Stimulated activated CD4-positive, alpha-beta T cell treated with anti-CD3 and anti-CD28 coated beads, Interleukin-12 subunit alpha, Interleukin-12 subunit beta, amount 100 ng/mL, for 24 hours (primary cell): ENCODE results near the gene CHRNA7.

Source experiments
- DNase-seq, 2 experiments: peaks; one replicate each; pipeline ENCODE4 v3.0.0-alpha.2; 2020; ENCODE audit warnings: low read depth in 2 of 2

CHRNA7 gene

GRCh38 chr15:32067115-32067514 is 36.8 kb downstream of the CHRNA7 start:
- no peak for DNase-seq

DNA sequence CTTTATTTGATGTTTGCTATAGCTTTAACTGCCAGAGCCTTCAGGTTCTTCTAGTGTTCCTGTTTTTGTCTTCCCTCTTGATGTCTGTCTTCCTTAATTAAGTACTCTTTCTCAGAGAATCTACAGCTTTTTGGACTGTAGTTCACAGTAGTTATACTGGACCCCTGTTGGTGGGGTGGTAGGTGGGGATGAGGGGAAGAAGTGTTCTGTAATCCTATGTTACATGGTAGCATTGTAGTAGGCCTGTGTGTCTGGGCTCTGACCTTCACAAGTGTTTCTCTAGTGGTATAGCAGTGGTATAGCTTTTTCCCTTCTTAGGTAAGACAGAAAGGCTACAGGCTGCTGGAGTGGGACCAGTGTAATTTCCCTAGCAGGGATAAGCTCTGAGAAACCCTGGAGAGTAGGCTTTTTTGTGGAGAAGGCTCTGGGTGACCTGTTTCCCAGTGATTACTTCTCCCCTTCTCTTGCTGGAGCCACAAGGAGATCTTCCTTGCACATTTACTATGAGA is 59.6 kb downstream of the CHRNA7 start:
- DNase-seq = no peak

- no peak for DNase-seq
These were observed 61.4 kb downstream of the CHRNA7 start for GRCh38 chr15:32091505-32092380.

GRCh38 chr15:32096213-32096612 is 65.9 kb downstream of the CHRNA7 start:
- DNase-seq = no peak

DNA sequence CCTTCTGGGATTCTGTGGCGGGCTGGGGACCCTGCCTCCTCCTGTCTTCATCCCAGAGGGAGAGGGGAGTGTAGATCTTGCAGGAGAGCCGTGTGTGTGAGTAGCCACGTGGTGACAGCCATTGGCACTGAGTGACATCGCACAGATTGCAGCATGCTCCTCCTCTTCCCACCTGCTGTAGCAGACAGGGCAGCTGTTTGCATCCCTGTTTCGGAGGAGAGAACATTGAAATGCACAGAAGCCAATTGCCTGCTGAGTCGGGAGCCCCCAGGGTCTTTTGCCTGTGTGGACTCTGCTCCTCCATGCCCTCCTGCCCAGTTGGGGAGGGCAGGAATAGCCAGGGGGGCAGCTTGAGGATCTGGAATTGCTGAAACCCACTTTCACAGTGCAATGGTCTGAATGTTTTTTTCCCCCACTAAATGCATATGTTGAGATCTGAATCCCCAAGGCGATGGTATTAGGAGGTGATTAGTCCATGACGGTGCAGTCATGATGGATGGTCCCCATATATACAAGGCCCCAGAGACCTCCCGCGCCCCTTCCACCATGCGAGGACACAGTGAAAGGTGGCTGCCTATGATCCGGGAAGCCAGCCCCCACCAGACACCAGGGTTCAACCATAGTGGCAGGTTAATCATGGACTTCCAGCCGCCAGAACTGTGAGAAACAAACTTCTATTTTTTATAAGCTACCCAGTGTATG is 66.8 kb downstream of the CHRNA7 start:
- DNase-seq = no peak

GRCh38 chr15:32098033-32098432 is 67.7 kb downstream of the CHRNA7 start:
- no peak for DNase-seq

- no peak for DNase-seq
These were observed 68.9 kb downstream of the CHRNA7 start for GRCh38 chr15:32099097-32099785.

DNA sequence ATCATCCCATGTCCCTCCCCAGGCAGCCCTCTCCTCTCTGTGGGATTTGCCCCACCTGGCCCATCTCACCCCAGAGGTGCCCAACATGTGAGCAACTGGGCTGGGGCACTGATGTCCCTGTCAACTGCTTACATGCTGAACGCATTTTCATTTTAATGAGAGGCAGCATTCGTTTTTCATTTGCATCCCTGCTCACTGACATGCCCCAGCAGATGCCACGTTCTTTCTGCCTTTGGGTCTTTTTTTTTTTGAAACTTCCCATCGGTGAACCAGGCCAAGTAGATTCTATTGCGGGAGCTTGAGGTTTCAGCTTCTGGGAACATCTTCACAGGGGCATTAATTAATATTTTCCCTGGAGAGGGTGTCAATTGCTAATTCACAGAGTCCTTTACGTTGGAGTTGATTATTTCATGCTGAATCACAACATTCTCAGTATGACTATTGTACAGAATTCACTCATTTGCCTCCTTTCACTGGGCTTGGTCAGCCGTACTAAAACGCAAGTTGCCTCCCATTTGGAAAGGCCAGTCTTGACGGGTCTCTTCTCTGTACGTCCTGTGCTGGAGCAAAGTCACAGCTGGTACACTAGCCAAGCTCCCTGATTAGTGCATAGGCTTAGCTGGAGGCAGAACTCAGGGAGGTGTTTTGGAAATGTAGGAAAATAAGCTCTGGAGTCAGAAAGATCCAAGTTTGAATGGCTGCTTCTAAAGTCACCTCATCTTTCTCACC is 69.8 kb downstream of the CHRNA7 start:
- DNase-seq = no peak

DNA sequence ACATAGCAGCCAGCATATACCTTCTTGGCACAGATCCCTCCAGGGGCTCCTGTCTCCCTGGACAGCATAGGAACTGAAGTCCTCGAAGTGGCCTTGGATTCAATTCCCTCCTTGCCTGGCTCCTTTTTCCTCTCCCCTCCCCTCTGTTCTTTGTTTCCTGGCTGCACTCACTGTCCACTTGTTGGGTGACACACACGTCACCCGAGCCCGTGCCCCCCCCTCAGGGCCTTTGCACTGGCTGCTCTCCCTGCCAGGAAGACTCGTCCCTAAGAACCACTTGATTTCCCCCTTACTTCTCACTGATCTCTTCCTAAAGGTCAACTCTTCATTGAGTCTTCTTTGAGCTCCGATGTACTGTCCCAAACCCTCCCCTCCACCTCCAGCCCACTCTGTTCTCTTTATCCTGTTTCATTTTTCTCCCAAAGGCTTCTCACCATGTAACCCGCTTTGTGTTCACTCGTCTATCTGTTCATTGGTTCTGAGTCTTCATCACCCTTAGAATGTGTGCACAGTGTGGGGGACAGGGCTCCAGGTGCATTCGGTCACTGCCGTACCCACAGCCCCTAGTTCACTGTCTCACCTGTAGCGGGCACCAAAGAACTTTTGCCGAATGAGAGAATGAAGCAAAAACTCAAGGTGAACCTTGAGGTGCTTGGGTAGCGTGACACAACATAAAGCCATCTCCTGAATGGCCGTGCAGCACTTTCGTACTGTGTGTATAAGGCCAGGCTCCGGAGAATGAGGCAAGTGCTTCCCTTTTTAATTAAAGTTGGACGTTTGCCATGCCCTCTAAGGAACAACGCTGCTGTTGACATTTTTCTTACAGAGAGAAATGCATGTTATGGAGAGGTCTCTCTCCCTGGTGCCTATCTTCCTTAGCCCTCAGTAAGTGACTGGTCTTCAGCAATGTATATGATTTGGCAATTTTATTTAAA is 74.0 kb downstream of the CHRNA7 start:
- DNase-seq = no peak

DNA sequence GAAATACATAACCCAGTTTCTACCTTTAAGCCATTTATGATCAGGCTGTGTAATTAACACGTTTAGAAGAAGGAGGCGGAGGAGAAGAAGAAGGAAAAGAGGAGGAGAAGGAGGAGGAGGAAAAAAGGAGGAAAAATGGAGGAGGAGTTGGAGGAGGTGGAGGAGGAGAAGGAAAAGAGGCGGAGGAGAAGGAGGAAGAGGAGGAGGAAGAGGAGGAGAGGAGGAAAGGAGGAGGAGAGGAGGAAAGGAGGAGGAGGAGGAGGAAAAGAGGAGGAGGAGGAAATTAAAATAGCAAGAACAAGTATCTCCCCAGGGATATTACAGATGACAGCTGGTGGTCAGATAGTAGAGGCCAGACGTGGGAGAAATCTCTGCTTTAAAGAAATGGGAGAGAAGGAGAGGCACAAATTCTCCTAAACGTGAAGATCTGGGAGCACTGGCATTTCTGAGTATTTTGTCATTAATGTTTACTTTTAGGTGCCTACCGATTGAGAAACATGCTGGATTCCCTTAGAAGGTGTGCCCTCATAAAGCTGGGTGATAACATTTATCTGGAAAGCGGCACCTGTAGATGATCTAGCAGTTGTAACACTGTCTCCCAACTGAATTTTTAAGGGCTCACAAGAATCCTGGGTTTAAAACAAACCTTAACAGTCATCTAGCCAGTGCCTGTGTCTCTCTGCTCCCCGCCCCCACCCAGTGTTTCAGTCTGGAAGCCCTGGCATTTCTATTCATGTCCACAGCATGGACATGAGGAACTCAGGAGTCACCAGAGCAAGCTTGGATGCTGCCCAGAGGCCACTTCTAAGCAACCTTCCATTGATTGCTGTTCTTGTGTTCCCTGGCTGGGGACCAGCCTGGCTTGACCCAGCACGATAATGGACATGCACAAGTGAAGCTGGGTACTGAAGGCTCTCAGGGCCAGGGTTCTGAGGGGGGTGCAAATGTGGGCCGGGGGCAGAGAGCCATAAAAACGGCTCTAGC is 75.2 kb downstream of the CHRNA7 start:
- DNase-seq = no peak

GRCh38 chr15:32106401-32107381 is 76.4 kb downstream of the CHRNA7 start:
- no peak for DNase-seq

- DNase-seq = no peak
These were observed 77.3 kb downstream of the CHRNA7 start for GRCh38 chr15:32107477-32108080.

- DNase-seq = no peak
These were observed 78.3 kb downstream of the CHRNA7 start for GRCh38 chr15:32108661-32109060.

DNA sequence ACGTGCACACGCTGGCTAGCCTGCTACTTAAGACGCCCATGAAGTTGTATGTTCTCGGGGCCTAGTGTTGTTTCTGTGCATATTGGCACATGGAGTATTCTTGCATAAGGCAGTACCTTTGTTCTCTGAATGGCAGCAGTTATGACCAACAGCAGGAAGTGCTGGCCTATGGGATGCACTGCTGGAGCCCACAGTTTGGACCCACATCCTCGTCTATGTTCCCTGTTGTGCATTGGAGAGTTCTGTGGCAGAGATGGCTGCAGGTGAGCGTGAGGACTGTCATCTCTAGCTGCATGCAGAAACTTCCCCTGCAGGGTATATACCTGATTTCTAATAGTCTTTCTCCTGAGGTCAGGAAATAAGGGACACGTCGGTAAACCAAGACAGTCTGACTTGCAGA is 81.8 kb downstream of the CHRNA7 start:
- DNase-seq = no peak

DNA sequence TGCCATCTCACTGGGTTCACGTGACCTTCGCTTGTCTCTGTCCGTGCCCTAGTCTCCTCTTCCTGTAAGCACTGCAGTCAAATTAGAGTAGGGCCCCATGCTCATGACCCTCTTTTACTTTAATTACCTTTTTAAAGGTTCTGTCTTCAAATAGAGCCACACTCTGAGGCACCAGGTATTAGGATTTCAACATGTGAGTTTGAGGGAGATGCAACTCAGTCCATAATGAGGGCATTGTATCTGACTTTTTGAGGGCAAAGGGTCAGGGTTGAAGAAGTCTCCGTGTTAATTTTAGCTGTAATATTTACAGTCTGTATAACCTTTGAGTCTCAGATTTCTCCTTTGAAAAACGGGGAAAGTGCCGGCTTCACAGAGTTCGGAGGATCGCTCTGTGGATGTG is 82.9 kb downstream of the CHRNA7 start:
- no peak for DNase-seq

DNA sequence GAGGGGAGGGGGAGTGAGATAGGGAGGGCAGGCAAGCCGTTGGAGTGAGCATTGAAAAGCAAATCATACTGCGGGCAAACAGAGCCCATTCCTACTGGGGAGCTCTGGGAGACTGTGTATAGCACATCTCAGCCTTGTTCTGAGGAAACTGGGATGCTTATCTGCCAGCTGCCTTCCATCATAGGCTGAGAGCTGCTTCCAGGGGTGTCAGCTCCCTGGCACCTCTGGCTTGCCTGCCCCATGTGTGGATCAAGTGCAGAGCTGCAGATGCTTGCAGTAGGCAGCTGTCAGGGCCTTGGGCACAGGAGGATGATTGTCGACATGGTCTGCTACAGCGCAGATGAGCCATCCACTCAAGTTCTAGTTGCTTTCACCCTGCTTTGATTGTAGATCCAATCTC is 86.8 kb downstream of the CHRNA7 start:
- DNase-seq = no peak

GRCh38 chr15:32119286-32119685 is 89.0 kb downstream of the CHRNA7 start:
- DNase-seq = no peak
